GM10266 (cell line): Measurements from ENCODE around the gene PCIF1.
"Not testable (repeated sequence)": the region's sequence is repeated elsewhere in the genome, so short reads cannot be mapped to it uniquely, and the experiment has no call there.

Experiments used
- DNase-seq: peaks from one replicate; pipeline ENCODE4 v3.0.0; 2012; ENCODE audit errors: extremely low spot score
- CTCF ChIP-seq: IDR thresholded peaks from 2 replicates; pipeline ENCODE4 v1.5.1; 2012; ENCODE audit warnings: mild to moderate bottlenecking, low read depth; ENCODE audit not compliant: control insufficient read depth, insufficient read depth; ENCODE audit errors: missing control alignments

Gene PCIF1

GRCh38 chr20:45993197-45993951 is 58.9 kb downstream of the PCIF1 start:
- DNase-seq = no peak
- no peak for TF ChIP-seq CTCF

DNA sequence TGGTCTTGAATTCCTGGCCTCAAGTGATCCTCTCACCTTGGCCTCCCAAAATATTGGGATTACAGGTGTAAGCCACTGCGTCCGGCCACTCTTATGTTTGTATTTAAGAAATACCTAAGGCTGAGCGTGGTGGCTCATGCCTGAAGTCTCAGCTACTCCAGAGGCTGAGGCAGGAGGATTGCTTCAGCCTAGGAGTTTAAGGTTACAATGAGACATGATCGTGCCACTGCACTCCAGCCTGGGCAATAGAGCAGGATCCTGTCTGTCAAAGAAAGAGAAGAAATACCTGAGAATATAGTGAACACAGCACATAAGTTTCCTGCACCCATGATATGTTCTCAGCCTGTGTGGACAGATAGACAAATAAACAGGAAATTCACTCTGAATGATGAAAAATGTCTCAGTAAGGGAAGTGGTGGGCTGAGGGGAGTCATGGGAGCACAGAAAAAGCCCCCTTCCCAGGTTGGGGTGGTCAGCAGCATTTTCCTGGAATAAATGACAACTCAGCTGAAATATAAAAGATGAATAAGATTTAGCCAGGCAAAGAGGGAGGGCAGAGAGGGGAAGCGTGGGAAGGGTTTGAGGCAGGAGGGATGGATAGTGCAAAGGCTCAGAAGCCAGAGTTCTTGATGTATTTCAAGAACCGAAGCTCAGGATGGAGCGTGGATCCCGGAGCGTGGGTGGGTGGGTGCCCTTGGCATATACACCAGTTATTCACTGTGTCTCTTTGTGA is 60.4 kb downstream of the PCIF1 start:
- DNase-seq = no peak
- no peak for TF ChIP-seq CTCF

- not testable (repeated sequence) for DNase-seq
These were observed 61.1 kb downstream of the PCIF1 start for GRCh38 chr20:45995495-45996097.

GRCh38 chr20:45997187-45997586 is 62.7 kb downstream of the PCIF1 start:
- no peak for DNase-seq
- TF ChIP-seq CTCF = no peak
